Thyroid gland (tissue), 4 donors: ENCODE measurements around the gene SLC6A6.

Experiments used
- CTCF ChIP-seq, 6 experiments: fragments of 200-600 bp in 3 of 6; fragments of 450-650 bp in 3 of 6; sonication (generic) in 3 of 6; IDR thresholded peaks; one replicate each; pipeline ENCODE4 v1.5.1; 2016 to 2019; ENCODE audit warnings: antibody characterized with exemption in 6 of 6, mild to moderate bottlenecking in 2 of 6, inconsistent platforms in 1 of 6, moderate library complexity in 1 of 6
- POLR2A ChIP-seq, 2 donors: fragments of 450-650 bp; IDR thresholded peaks; one replicate each; pipeline ENCODE4 v1.6.1; 2017; ENCODE audit warnings: antibody characterized with exemption in 2 of 2, mild to moderate bottlenecking in 2 of 2, moderate library complexity in 1 of 2

DNA sequence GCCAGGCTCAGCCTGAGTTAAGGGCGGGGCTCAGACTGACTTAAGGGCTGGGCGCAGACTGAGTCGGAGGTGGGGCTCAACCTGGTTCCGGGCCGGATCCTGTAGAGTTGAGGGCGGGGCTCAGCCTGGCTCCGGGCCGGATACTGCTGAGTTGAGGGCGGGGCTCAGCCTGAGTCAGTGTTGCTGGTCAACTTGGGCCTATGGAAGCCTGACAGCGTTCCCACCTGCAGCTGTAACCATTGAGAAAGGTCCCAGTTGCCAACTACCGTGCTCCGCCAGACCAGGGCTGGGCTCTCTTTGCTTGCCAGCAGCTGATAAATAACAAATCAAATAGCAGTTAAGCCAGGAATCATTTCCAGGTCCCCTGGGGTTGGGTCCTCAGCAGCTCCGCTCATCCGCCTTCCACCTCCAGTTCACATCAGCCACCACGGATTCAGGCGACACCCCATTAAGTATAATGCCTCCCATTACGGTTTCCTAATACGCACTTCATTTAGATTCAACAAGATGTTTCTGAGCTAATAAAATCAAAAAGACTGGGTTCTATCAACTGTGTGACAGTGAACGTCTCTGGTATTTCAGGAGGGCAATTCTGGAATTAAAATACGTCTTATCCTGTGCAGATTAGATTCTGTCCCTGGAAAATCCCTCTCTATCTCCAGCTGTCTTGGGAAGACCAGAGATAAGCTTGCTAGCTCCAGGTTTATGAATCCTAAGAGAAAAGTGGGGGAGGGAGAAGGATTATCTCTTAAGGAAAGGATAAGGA, 130.5 kb downstream of the SLC6A6 start:
- TF ChIP-seq CTCF (IDR thresholded peaks at IDR 0.05), result no peak
- no peak for TF ChIP-seq POLR2A (IDR thresholded peaks at IDR 0.05)
